Psoas muscle (tissue), 8 donors: ENCODE results near the gene PKHD1. TPM values are rescaled to one million over a fixed set of nuclear protein-coding genes. Genes with fewer than 3 reads are reported as not detected.

Experiments used
- ATAC-seq, 4 donors: fragments of 200-7000 bp; cut with Tn5 transposase; one replicate each; pipeline ENCODE4 v1.9.1; 2020; ENCODE audit warnings: moderate library complexity in 3 of 4, mild to moderate bottlenecking in 2 of 4
- DNase-seq, 2 donors: peaks; one replicate each; pipeline ENCODE4 v3.0.0-alpha.2; 2020
- H3K27ac ChIP-seq: fragments of 200-600 bp; one replicate; pipeline ENCODE4 v1.8.0; 2022
- H3K27me3 ChIP-seq, 3 donors: fragments of 200-600 bp in 1 of 3; one replicate each; pipeline versions ENCODE4 v1.6.1 to v1.8.0; 2013 to 2022; ENCODE audit warnings: low read length in 2 of 3, mild to moderate bottlenecking in 2 of 3, moderate library complexity in 1 of 3; ENCODE audit not compliant: insufficient read depth in 3 of 3
- H3K36me3 ChIP-seq, 2 donors: fragments of 200-600 bp in 1 of 2; one replicate each; pipeline versions ENCODE4 v1.6.1 to v1.8.0; 2013 to 2022; ENCODE audit warnings: low read depth in 1 of 2, mild to moderate bottlenecking in 1 of 2, moderate library complexity in 1 of 2; ENCODE audit not compliant: insufficient read depth in 1 of 2
- H3K4me1 ChIP-seq: fragments of 200-600 bp; one replicate; pipeline ENCODE4 v1.8.0; 2022
- H3K4me3 ChIP-seq: fragments of 200-600 bp; one replicate; pipeline ENCODE4 v1.8.0; 2022; ENCODE audit warnings: mild to moderate bottlenecking
- H3K9me3 ChIP-seq: fragments of 200-600 bp; one replicate; pipeline ENCODE4 v1.8.0; 2022
- WGBS, 3 donors: extraction: QIAGEN DNeasy Blood & Tissue Kit; methylation state at CpG; one replicate each; pipeline versions ENCODE4 v1.1.6 to v1.1.7; 2013; 5-methylcytosine and 5-hydroxymethylcytosine counted together
- intact Hi-C, 2 donors: fragments of 100-400 bp; cut with DNase I; formaldehyde crosslinking; loops; one replicate each; pipeline versions ENCODE4 v1.11.0 to v1.14.2; 2022
- polyA plus RNA-seq, 3 donors: library from polyadenylated mRNA; stranded (reverse); fragments of 200-250 nt; gene quantifications; one replicate each; pipeline ENCODE4 v1.2.3, GENCODE V29; 2013
- total RNA-seq, 4 donors: library from RNA; stranded (reverse); fragmentation: NEBNext Ultra II Directional in 2 of 4; extraction: Animal tissue kit (Norgen Biotek cat#: 25700) in 2 of 4; gene quantifications; one replicate each; pipeline versions ENCODE4 v1.2.1 to v1.2.4, GENCODE V29; 2021 to 2023
- TF ChIP-seq, protein P1 (sequence below): fragments of 200-600 bp; IDR thresholded peaks from one replicate; pipeline ENCODE4 v1.8.0; 2022; ENCODE audit warnings: antibody characterized with exemption
- donor health status: healthy with polysubstance abuse.
- donor health status: DM: no; HTN: no; CAD: no; lungs with moderate emphysema.
- donor health status: Bipolar disorder and iron deficiency.
- donor health status: healthy.
- donor health status: DM: yes; HTN: yes; CAD: no.
- donor health status: DM: no; HTN: no; CAD: no.
- donor health status: DM: no; HTN: no; CAD: no.
- donor health status: DM: yes; HTN: yes; CAD: no.

PKHD1 gene
- total and polyA plus RNA-seq, 7 donors, result under 0.01 to 0.11 (median 0.02) TPM; not detected in 2

DNA sequence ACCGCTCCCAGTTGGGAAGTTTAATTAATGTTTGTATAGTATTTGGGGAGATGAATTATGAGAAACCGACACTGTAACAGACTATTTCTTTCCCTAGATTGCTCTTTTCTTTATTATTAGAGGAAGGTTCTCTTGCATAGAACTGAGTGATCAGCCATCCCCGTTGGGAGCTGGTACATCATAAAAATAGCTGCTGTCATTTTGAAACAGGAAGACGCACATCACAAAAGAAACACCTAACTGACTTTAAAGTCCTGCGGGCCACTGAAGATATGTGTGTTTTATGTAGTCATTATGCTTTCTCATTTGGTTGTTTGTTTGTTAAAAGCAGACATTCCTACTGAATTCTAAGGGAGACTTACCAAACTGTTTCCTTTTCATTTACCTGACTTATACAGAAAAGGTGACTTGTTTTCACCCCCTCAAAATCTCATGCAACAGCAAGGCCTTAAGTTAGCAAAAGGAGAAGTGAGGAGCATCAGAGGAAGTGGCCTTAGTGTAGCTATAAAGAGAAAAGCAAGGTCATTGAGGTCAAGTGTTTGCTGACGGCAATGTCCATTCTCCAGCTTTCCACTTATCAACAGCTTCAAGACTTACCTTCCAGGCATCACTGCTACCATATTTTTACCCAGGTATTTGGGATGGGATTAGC, 91.0 kb downstream of the PKHD1 start:
- intact Hi-C loops, result no loop called here
- TF ChIP-seq, protein P1, sequence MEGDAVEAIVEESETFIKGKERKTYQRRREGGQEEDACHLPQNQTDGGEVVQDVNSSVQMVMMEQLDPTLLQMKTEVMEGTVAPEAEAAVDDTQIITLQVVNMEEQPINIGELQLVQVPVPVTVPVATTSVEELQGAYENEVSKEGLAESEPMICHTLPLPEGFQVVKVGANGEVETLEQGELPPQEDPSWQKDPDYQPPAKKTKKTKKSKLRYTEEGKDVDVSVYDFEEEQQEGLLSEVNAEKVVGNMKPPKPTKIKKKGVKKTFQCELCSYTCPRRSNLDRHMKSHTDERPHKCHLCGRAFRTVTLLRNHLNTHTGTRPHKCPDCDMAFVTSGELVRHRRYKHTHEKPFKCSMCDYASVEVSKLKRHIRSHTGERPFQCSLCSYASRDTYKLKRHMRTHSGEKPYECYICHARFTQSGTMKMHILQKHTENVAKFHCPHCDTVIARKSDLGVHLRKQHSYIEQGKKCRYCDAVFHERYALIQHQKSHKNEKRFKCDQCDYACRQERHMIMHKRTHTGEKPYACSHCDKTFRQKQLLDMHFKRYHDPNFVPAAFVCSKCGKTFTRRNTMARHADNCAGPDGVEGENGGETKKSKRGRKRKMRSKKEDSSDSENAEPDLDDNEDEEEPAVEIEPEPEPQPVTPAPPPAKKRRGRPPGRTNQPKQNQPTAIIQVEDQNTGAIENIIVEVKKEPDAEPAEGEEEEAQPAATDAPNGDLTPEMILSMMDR, result no peak
- 85 to 88% (median 85%) methylated on average over 6 of the region's 6 CpGs for WGBS, 3 donors
- Histone ChIP-seq H3K4me1 (no peaks in the 10 kb centered on the region), H3K36me3 (no peaks in the 10 kb centered on the region), H3K27me3 (no peaks in the 10 kb centered on the region), H3K27ac (no peak overlapping the region), H3K9me3 (no peaks in the 10 kb centered on the region), H3K4me3 (no peak overlapping the region)
- DNase-seq (no peak), ATAC-seq (no peak)

DNA sequence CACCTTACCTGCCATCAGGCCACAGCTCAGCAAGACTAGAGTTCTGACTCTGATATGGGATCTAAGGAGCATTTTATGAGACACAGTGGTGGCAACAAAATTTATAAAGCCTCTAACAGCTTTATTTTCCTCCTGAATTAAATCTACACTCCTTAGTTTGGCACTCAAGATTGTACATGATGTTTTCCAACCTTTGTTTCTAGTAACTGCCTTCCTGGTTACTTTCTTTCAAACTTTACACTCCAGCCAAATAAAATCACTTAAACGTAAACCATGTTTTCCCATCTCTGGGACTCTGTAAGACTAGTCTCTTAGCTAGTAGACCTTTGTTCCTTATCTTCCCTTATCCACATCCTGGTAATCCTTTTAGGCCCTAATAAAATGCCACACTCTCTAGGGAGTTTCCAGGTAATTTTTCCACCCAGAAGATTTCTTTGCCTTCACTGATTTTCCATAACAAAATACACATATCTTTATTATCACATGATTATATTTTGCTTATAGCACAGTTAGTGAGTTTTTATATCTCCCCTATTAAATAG, 92.1 kb downstream of the PKHD1 start:
- H3K9me3 ChIP-seq, result no peaks in the 10 kb centered on the region
- no peaks in the 10 kb centered on the region for H3K4me1 ChIP-seq
- no peaks in the 10 kb centered on the region for H3K36me3 ChIP-seq
- H3K27ac ChIP-seq, result no peak overlapping the region
- TF ChIP-seq, protein P1, result no peak
- 72 to 79% (median 77%) methylated on average over 1 of the region's 1 CpG for WGBS, 3 donors
- ATAC-seq (no peak), DNase-seq (no peak)
- no peak overlapping the region for H3K4me3 ChIP-seq
- intact Hi-C loops, result no loop called here
- no peaks in the 10 kb centered on the region for H3K27me3 ChIP-seq

- Histone ChIP-seq H3K36me3 (no peaks in the 10 kb centered on the region), H3K9me3 (no peaks in the 10 kb centered on the region), H3K27me3 (no peaks in the 10 kb centered on the region), H3K27ac (no peak overlapping the region), H3K4me1 (no peaks in the 10 kb centered on the region), H3K4me3 (no peak overlapping the region)
- intact Hi-C loops, result no loop called here
- WGBS, 3 donors, result 23 to 37% (median 26%) methylated on average over 3 of the region's 3 CpGs
- TF ChIP-seq, protein P1, result no peak
- DNase-seq (no peak), ATAC-seq (no peak)
These were observed 94.5 kb downstream of the PKHD1 start for GRCh38 chr6:51992876-51993275.

DNA sequence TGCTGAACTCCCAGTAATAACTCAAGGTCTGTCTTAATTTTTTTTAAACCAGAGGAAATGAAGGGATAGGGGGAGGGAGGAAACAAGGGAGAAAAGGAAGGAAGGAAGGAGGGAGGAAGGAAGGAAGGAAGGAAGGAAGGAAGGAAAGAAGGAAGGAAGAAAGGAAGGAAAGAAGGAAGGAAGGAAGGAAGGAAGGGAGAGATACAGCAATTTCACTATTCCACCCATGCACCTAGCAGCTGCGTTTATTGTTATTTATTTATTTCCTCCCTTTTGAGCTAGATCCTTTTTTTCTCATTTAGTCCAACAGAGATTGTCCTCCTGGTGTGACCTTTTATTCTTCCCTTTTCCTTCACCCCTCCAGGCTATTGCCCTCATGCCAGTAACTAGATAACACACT, 97.6 kb downstream of the PKHD1 start:
- TF ChIP-seq, protein P1, result no peak
- H3K4me3 ChIP-seq, result no peak overlapping the region
- DNase-seq (no peak), ATAC-seq (no peak)
- intact Hi-C loops, result no loop called here
- H3K9me3 ChIP-seq, result no peaks in the 10 kb centered on the region
- H3K27ac ChIP-seq, result no peak overlapping the region
- H3K4me1 ChIP-seq, result no peaks in the 10 kb centered on the region
- H3K27me3 ChIP-seq, result peaks cover 0 to 3% (median 0%) of the 10 kb centered on the region in 3 donors
- 84 to 91% (median 91%) methylated on average over 1 of the region's 1 CpG for WGBS, 3 donors
- H3K36me3 ChIP-seq, result no peaks in the 10 kb centered on the region

- H3K36me3 ChIP-seq, result no peaks in the 10 kb centered on the region
- no peaks in the 10 kb centered on the region for H3K4me1 ChIP-seq
- ATAC-seq (no peak), DNase-seq (no peak)
- no peak overlapping the region for H3K4me3 ChIP-seq
- no peaks in the 10 kb centered on the region for H3K9me3 ChIP-seq
- WGBS, 3 donors, result 79 to 84% (median 80%) methylated on average over 5 of the region's 5 CpGs
- H3K27ac ChIP-seq, result no peak overlapping the region
- TF ChIP-seq, protein P1, result no peak
- intact Hi-C loops, result no loop called here
- peaks cover 0 to 3% (median 0%) of the 10 kb centered on the region in 3 donors for H3K27me3 ChIP-seq
These were observed 100.5 kb downstream of the PKHD1 start for GRCh38 chr6:51986864-51987263.
